Neural progenitor cell (in vitro differentiated cells): ENCODE data around the gene TSSC4. TPM values are rescaled to one million over a fixed set of nuclear protein-coding genes. Genes with fewer than 3 reads are reported as not detected.

ENCODE experiments used
- DNase-seq: peaks from one replicate; pipeline ENCODE4 v3.0.0-alpha.2; 2016; ENCODE audit warnings: low spot score
- H2AFZ ChIP-seq: fragments of 200-600 bp; sonication (generic); replicated peaks from 2 replicates; pipeline ENCODE4 v1.6.1; 2016; ENCODE audit warnings: antibody characterized with exemption
- H3F3A ChIP-seq: fragments of 200-600 bp; sonication (generic); 2 replicates; pipeline ENCODE4 v1.6.1; 2016; ENCODE audit warnings: antibody characterized with exemption, low read depth
- H3K27ac ChIP-seq: fragments of 200-600 bp; sonication (generic); 2 replicates; pipeline ENCODE4 v1.5.1; 2016; ENCODE audit warnings: mild to moderate bottlenecking
- H3K27me3 ChIP-seq: fragments of 200-600 bp; sonication (generic); 2 replicates; pipeline ENCODE4 v1.6.1; 2016; ENCODE audit warnings: mild to moderate bottlenecking, moderate library complexity
- H3K36me3 ChIP-seq: fragments of 200-600 bp; sonication (generic); 2 replicates; pipeline ENCODE4 v1.5.1; 2016
- H3K4me1 ChIP-seq: fragments of 200-600 bp; sonication (generic); 2 replicates; pipeline ENCODE4 v1.6.1; 2016; ENCODE audit warnings: mixed run types
- H3K4me2 ChIP-seq: fragments of 200-600 bp; sonication (generic); 2 replicates; pipeline ENCODE4 v1.6.1; 2016
- H3K4me3 ChIP-seq: fragments of 200-600 bp; sonication (generic); 2 replicates; pipeline ENCODE4 v1.5.1; 2016
- H3K79me2 ChIP-seq: fragments of 200-600 bp; sonication (generic); 2 replicates; pipeline ENCODE4 v1.6.1; 2016; ENCODE audit warnings: low read depth
- H3K9ac ChIP-seq: fragments of 200-600 bp; sonication (generic); 2 replicates; pipeline ENCODE4 v1.6.1; 2016
- H3K9me3 ChIP-seq: fragments of 200-600 bp; sonication (generic); 2 replicates; pipeline ENCODE4 v1.5.1; 2016; ENCODE audit warnings: low read depth
- H4K20me1 ChIP-seq: fragments of 200-600 bp; sonication (generic); 2 replicates; pipeline ENCODE4 v1.6.1; 2016; ENCODE audit warnings: low read depth
- H3K27ac Mint-ChIP-seq: 3 replicates; pipeline ENCODE4 v1.8.0; 2021; ENCODE audit warnings: mixed read lengths
- H3K27me3 Mint-ChIP-seq: 2 replicates; pipeline ENCODE4 v1.8.0; 2022; ENCODE audit warnings: low read depth, mild to moderate bottlenecking, inconsistent platforms, moderate library complexity, mixed read lengths; ENCODE audit not compliant: insufficient read depth
- H3K36me3 Mint-ChIP-seq: 3 replicates; pipeline ENCODE4 v1.8.0; 2021; ENCODE audit warnings: mixed read lengths
- H3K4me1 Mint-ChIP-seq: 3 replicates; pipeline ENCODE4 v1.8.0; 2021; ENCODE audit warnings: mixed read lengths
- H3K4me3 Mint-ChIP-seq: 3 replicates; pipeline ENCODE4 v1.8.0; 2021; ENCODE audit warnings: mild to moderate bottlenecking, moderate library complexity, mixed read lengths
- H3K9me3 Mint-ChIP-seq: 3 replicates; pipeline ENCODE4 v1.8.0; 2020; ENCODE audit warnings: mixed read lengths
- CTCF ChIP-seq: fragments of 200-600 bp; sonication (generic); IDR thresholded peaks from 2 replicates; pipeline ENCODE4 v1.5.1; 2017; ENCODE audit warnings: antibody characterized with exemption, mild to moderate bottlenecking
- EZH2 ChIP-seq: fragments of 200-600 bp; sonication (generic); IDR thresholded peaks from 2 replicates; pipeline ENCODE4 v1.6.1; 2017; ENCODE audit warnings: antibody characterized with exemption, mild to moderate bottlenecking, moderate library complexity
- EZH2phosphoT487 ChIP-seq: fragments of 200-600 bp; sonication (generic); IDR thresholded peaks from 2 replicates; pipeline ENCODE4 v1.6.1; 2017; ENCODE audit warnings: antibody characterized with exemption
- total RNA-seq: library from RNA; depleted of rRNA; stranded (reverse); fragments of >200 nt; gene quantifications from 2 replicates; pipeline ENCODE4 v1.2.3, GENCODE V29; 2015; ENCODE audit warnings: low replicate concordance

TSSC4 gene
- total RNA-seq, 1 donor from 2014 or later = 11.1 TPM

- H3K27me3 ChIP-seq = no peaks in the 10 kb centered on the region
- H3K4me1 Mint-ChIP-seq = peaks cover 6% of the 10 kb centered on the region
- no peaks in the 10 kb centered on the region for H3K9me3 Mint-ChIP-seq
- H3K79me2 ChIP-seq = peaks cover 19% of the 10 kb centered on the region
- peaks cover 5% of the 10 kb centered on the region for H3K4me1 ChIP-seq
- H3F3A ChIP-seq = peaks cover 22% of the 10 kb centered on the region
- no peaks in the 10 kb centered on the region for H3K9me3 ChIP-seq
- no peaks in the 10 kb centered on the region for H3K36me3 ChIP-seq
- peaks cover 3% of the 10 kb centered on the region for H3K27me3 Mint-ChIP-seq
- H4K20me1 ChIP-seq = no peaks in the 10 kb centered on the region
- DNase-seq = peak; percentile 29
- peak overlapping the region; percentile 98 for H3K9ac ChIP-seq
- no peak overlapping the region for H3K27ac ChIP-seq
- no peak for TF ChIP-seq EZH2phosphoT487
- TF ChIP-seq CTCF = no peak
- no peak for TF ChIP-seq EZH2
- peaks cover 1% of the 10 kb centered on the region for H3K36me3 Mint-ChIP-seq
- peak overlapping the region; percentile 92 for H3K27ac Mint-ChIP-seq
- H3K4me2 ChIP-seq = peak overlapping the region; percentile 94
- H3K4me3 ChIP-seq = peak overlapping the region; percentile 91
- peak overlapping the region; percentile 14 for H2AFZ ChIP-seq
- peak overlapping the region; percentile 92 for H3K4me3 Mint-ChIP-seq
Measured at GRCh38 chr11:2400762-2401435, 349 bp downstream of the TSSC4 start.

- TF ChIP-seq EZH2phosphoT487 = no peak
- TF ChIP-seq CTCF = no peak
- no peak for TF ChIP-seq EZH2
- Histone ChIP-seq H2AFZ (no peak overlapping the region), H3K79me2 (peaks cover 19% of the 10 kb centered on the region), H3K27me3 (no peaks in the 10 kb centered on the region), H3K4me2 (peak overlapping the region; percentile 94), H3K4me1 (peaks cover 5% of the 10 kb centered on the region), H3K27ac (no peak overlapping the region), H3K4me3 (peak overlapping the region; percentile 91), H3K9ac (peak overlapping the region; percentile 98), H3K36me3 (no peaks in the 10 kb centered on the region), H3K9me3 (no peaks in the 10 kb centered on the region), H4K20me1 (no peaks in the 10 kb centered on the region), H3F3A (peaks cover 22% of the 10 kb centered on the region)
- peaks cover 6% of the 10 kb centered on the region for H3K4me1 Mint-ChIP-seq
- peaks cover 5% of the 10 kb centered on the region for H3K27me3 Mint-ChIP-seq
- H3K27ac Mint-ChIP-seq = peak overlapping the region; percentile 85
- no peaks in the 10 kb centered on the region for H3K9me3 Mint-ChIP-seq
- H3K4me3 Mint-ChIP-seq = peak overlapping the region; percentile 92
- no peak for DNase-seq
- peaks cover 1% of the 10 kb centered on the region for H3K36me3 Mint-ChIP-seq
Measured at GRCh38 chr11:2401436-2401984, 960 bp downstream of the TSSC4 start.

- Histone ChIP-seq H3K27ac (no peak overlapping the region), H3K4me2 (peak overlapping the region; percentile 94), H4K20me1 (no peaks in the 10 kb centered on the region), H3F3A (peaks cover 22% of the 10 kb centered on the region), H3K4me3 (peak overlapping the region; percentile 91), H3K9me3 (no peaks in the 10 kb centered on the region), H3K9ac (peak overlapping the region; percentile 98), H3K27me3 (no peaks in the 10 kb centered on the region), H2AFZ (no peak overlapping the region), H3K79me2 (peaks cover 19% of the 10 kb centered on the region), H3K4me1 (peaks cover 5% of the 10 kb centered on the region), H3K36me3 (no peaks in the 10 kb centered on the region)
- Mint-ChIP-seq H3K27me3 (peaks cover 5% of the 10 kb centered on the region), H3K9me3 (no peaks in the 10 kb centered on the region), H3K27ac (no peak overlapping the region), H3K36me3 (peaks cover 1% of the 10 kb centered on the region), H3K4me1 (peaks cover 6% of the 10 kb centered on the region), H3K4me3 (peak overlapping the region; percentile 92)
- no peak for TF ChIP-seq CTCF
- no peak for TF ChIP-seq EZH2
- no peak for DNase-seq
Measured at GRCh38 chr11:2402106-2402505, 1.6 kb downstream of the TSSC4 start.
